CD4-positive, alpha-beta T cell (primary cell): Measurements from ENCODE around the gene MGST3. TPM values are rescaled to one million over a fixed set of nuclear protein-coding genes. Genes with fewer than 3 reads are reported as not detected.

ENCODE experiments used
- ATAC-seq: fragments of 200-7000 bp; cut with Tn5 transposase; one replicate; pipeline ENCODE4 v1.10.0; 2022; ENCODE audit warnings: mild to moderate bottlenecking; ENCODE audit not compliant: poor library complexity
- CTCF ChIA-PET: fragments of 350-600 bp; sonication (Branson Sonifier 250); formaldehyde crosslinking; loops from one replicate; lab custom pipeline; 2021; ENCODE audit warnings: antibody characterized with exemption, inconsistent platforms; lab: Charles Lee
- POLR2A ChIA-PET: fragments of 350-600 bp; sonication (Branson Sonifier 250); formaldehyde crosslinking; loops from one replicate; lab custom pipeline; 2021; ENCODE audit warnings: antibody characterized with exemption, inconsistent platforms; lab: Charles Lee
- DNase-seq, 14 experiments: peaks; one replicate each; pipeline ENCODE4 v3.0.0-alpha.2; 2013 to 2020; ENCODE audit warnings: mixed read lengths in 2 of 14
- H3K27ac ChIP-seq, 2 donors: one replicate each; pipeline versions ENCODE4 v1.5.1 to v1.7.0; 2013; ENCODE audit warnings: low read length in 2 of 2, low read depth in 1 of 2, mild to moderate bottlenecking in 1 of 2
- H3K27me3 ChIP-seq, 2 experiments: 1 replicate in 1 of 2; 2 replicates in 1 of 2; pipeline versions ENCODE4 v1.6.1 to v1.7.0; 2013; ENCODE audit warnings: low read length in 2 of 2, control low read depth in 1 of 2, mild to moderate bottlenecking in 1 of 2, moderate library complexity in 1 of 2; ENCODE audit not compliant: insufficient read depth in 2 of 2, control insufficient read depth in 1 of 2
- H3K36me3 ChIP-seq: one replicate; pipeline ENCODE4 v1.6.1; 2013; ENCODE audit warnings: low read length, control low read depth; ENCODE audit not compliant: insufficient read depth
- H3K4me1 ChIP-seq: one replicate; pipeline ENCODE4 v1.6.1; 2013; ENCODE audit warnings: low read length, control low read depth; ENCODE audit not compliant: insufficient read depth
- H3K4me3 ChIP-seq: one replicate; pipeline ENCODE4 v1.5.1; 2013; ENCODE audit warnings: mild to moderate bottlenecking, low read length, moderate library complexity
- H3K9me3 ChIP-seq, 2 experiments: 1 replicate in 1 of 2; 2 replicates in 1 of 2; pipeline versions ENCODE4 v1.6.1 to v1.7.0; 2013; ENCODE audit warnings: low read length in 2 of 2, mild to moderate bottlenecking in 2 of 2, control low read depth in 1 of 2, moderate library complexity in 1 of 2; ENCODE audit not compliant: control insufficient read depth in 1 of 2, insufficient read depth in 1 of 2
- H3K27ac Mint-ChIP-seq: one replicate; pipeline ENCODE4 v1.8.0; 2020; ENCODE audit warnings: mixed read lengths
- H3K27me3 Mint-ChIP-seq: one replicate; pipeline ENCODE4 v1.8.0; 2021; ENCODE audit warnings: mixed read lengths
- H3K36me3 Mint-ChIP-seq: one replicate; pipeline ENCODE4 v1.8.0; 2021; ENCODE audit warnings: low read depth, mixed read lengths
- H3K4me1 Mint-ChIP-seq: one replicate; pipeline ENCODE4 v1.8.0; 2021; ENCODE audit warnings: low read depth, mixed read lengths
- H3K4me3 Mint-ChIP-seq: one replicate; pipeline ENCODE4 v1.8.0; 2020; ENCODE audit warnings: mild to moderate bottlenecking, mixed read lengths
- H3K9me3 Mint-ChIP-seq: one replicate; pipeline ENCODE4 v1.8.0; 2020; ENCODE audit warnings: mixed read lengths
- CTCF ChIP-seq: fragments of 200-600 bp; IDR thresholded peaks from one replicate; pipeline ENCODE4 v1.8.0; 2022; ENCODE audit warnings: antibody characterized with exemption, mild to moderate bottlenecking
- intact Hi-C, 2 experiments: fragments of 100-400 bp; cut with DNase I in 1 of 2; cut with micrococcal nuclease in 1 of 2; formaldehyde crosslinking; loops; one replicate each; pipeline versions ENCODE4 v1.15.1 to v1.9.0; 2023 to 2025; cut with DNase I, micrococcal nuclease
- total RNA-seq, 174 experiments: library from RNA in 2 of 174; stranded (reverse) in 2 of 174; gene quantifications; one replicate each; pipeline ENCODE4 v1.2.3 and lab custom pipeline; 2021 to 2026

Gene MGST3
- total RNA-seq, 2 experiments from 2014 or later: 22.0 to 23.5 TPM

GRCh38 chr1:165632491-165632890, 1.5 kb downstream of the MGST3 start:
- Histone ChIP-seq H3K27me3 (no peaks in the 10 kb centered on the region), H3K27ac (no peak overlapping the region), H3K4me1 (peaks cover 29% of the 10 kb centered on the region), H3K9me3 (no peaks in the 10 kb centered on the region), H3K36me3 (peaks cover 8% of the 10 kb centered on the region), H3K4me3 (peak overlapping the region; percentile 80)
- DNase-seq (peak in 1 of 14 experiments; percentile 1), ATAC-seq (no peak)
- Mint-ChIP-seq H3K27ac (no peak overlapping the region), H3K36me3 (peaks cover 11% of the 10 kb centered on the region), H3K9me3 (no peaks in the 10 kb centered on the region), H3K4me3 (no peak overlapping the region), H3K27me3 (no peaks in the 10 kb centered on the region), H3K4me1 (peaks cover 23% of the 10 kb centered on the region)
- ChIA-PET CTCF (interaction anchor here (1.2 kb wide), 1 partner anchor 62 kb away, joined by 4 read pairs; no protein-coding TSS in a partner anchor), POLR2A (interaction anchor here (0.9 to 2.9 kb wide), 2 partner anchors 66 to 137 kb away, joined by 5 to 28 read pairs; partner anchors contain the start of genes ALDH9A1 and TMCO1)
- no peak for TF ChIP-seq CTCF
- intact Hi-C loops: no loop called here

GRCh38 chr1:165633614-165634013, 2.6 kb downstream of the MGST3 start:
- Histone ChIP-seq H3K27me3 (no peaks in the 10 kb centered on the region), H3K4me1 (peaks cover 29% of the 10 kb centered on the region), H3K9me3 (no peaks in the 10 kb centered on the region), H3K4me3 (no peak overlapping the region), H3K27ac (no peak overlapping the region), H3K36me3 (peaks cover 12% of the 10 kb centered on the region)
- DNase-seq: peak in 1 of 14 experiments; percentile 8
- H3K36me3 Mint-ChIP-seq: peaks cover 13% of the 10 kb centered on the region
- H3K27me3 Mint-ChIP-seq: no peaks in the 10 kb centered on the region
- no peak overlapping the region for H3K27ac Mint-ChIP-seq
- POLR2A ChIA-PET: no interaction called here
- H3K9me3 Mint-ChIP-seq: no peaks in the 10 kb centered on the region
- CTCF ChIA-PET: interaction anchor here (0.7 kb wide), 1 partner anchor 32 kb away, joined by 3 read pairs; no protein-coding TSS in a partner anchor
- no peak for TF ChIP-seq CTCF
- intact Hi-C loops: no loop called here
- ATAC-seq: no peak
- peaks cover 26% of the 10 kb centered on the region for H3K4me1 Mint-ChIP-seq
- peak overlapping the region; percentile 52 for H3K4me3 Mint-ChIP-seq

- no peak for TF ChIP-seq CTCF
- Mint-ChIP-seq H3K27me3 (no peaks in the 10 kb centered on the region), H3K36me3 (peaks cover 13% of the 10 kb centered on the region), H3K9me3 (no peaks in the 10 kb centered on the region), H3K27ac (peak overlapping the region; percentile 43), H3K4me3 (peak overlapping the region; percentile 52), H3K4me1 (peaks cover 26% of the 10 kb centered on the region)
- Histone ChIP-seq H3K27me3 (no peaks in the 10 kb centered on the region), H3K36me3 (peaks cover 16% of the 10 kb centered on the region), H3K9me3 (no peaks in the 10 kb centered on the region), H3K4me1 (peaks cover 29% of the 10 kb centered on the region), H3K4me3 (no peak overlapping the region), H3K27ac (no peak overlapping the region)
- ATAC-seq: no peak
- no peak for DNase-seq
- intact Hi-C loops: no loop called here
- POLR2A ChIA-PET: no interaction called here
- CTCF ChIA-PET: interaction anchor here (0.7 kb wide), 1 partner anchor 32 kb away, joined by 3 read pairs; no protein-coding TSS in a partner anchor
These were observed 3.3 kb downstream of the MGST3 start for GRCh38 chr1:165634154-165634921.
